HEK293T (cell line): ENCODE results near the gene GMDS.

Experiments used
- CTCF ChIA-PET: fragments of 350-600 bp; formaldehyde crosslinking; extraction: SDS; loops from one replicate; lab custom pipeline; 2021; ENCODE audit warnings: antibody characterized with exemption, inconsistent platforms; lab: Yijun Ruan, JAX
- POLR2A ChIA-PET: fragments of 350-600 bp; formaldehyde crosslinking; extraction: SDS; loops from one replicate; lab custom pipeline; 2020; ENCODE audit warnings: antibody characterized with exemption, inconsistent platforms; lab: Yijun Ruan, JAX
- DNase-seq: peaks from one replicate; pipeline ENCODE4 v3.0.0; 2012; ENCODE audit warnings: mixed read lengths; ENCODE audit errors: extremely low spot score
- ARNT ChIP-seq: fragments of 450-650 bp; IDR thresholded peaks from 2 replicates; pipeline ENCODE4 v1.6.1; 2017; ENCODE audit warnings: mild to moderate bottlenecking
- BHLHE40 ChIP-seq: fragments of 450-650 bp; IDR thresholded peaks from 2 replicates; pipeline ENCODE4 v1.6.1; 2016; ENCODE audit warnings: mild to moderate bottlenecking, moderate library complexity, borderline replicate concordance
- CTBP1 ChIP-seq: fragments of 450-650 bp; IDR thresholded peaks from 2 replicates; pipeline ENCODE4 v1.6.1; 2016; ENCODE audit warnings: borderline replicate concordance
- ELF4 ChIP-seq: fragments of 450-650 bp; IDR thresholded peaks from 2 replicates; pipeline ENCODE4 v1.6.1; 2017; ENCODE audit warnings: antibody characterized with exemption
- FOXA1 ChIP-seq: fragments of 450-650 bp; IDR thresholded peaks from 2 replicates; pipeline ENCODE4 v1.6.1; 2016; ENCODE audit warnings: mild to moderate bottlenecking
- FOXK2 ChIP-seq: fragments of 450-650 bp; IDR thresholded peaks from 2 replicates; pipeline ENCODE4 v1.6.1; 2016; ENCODE audit warnings: mild to moderate bottlenecking
- FOXM1 ChIP-seq: fragments of 450-650 bp; IDR thresholded peaks from 2 replicates; pipeline ENCODE4 v1.6.1; 2017; ENCODE audit warnings: mild to moderate bottlenecking, borderline replicate concordance
- HDGF ChIP-seq: fragments of 450-650 bp; IDR thresholded peaks from 2 replicates; pipeline ENCODE4 v1.6.1; 2017; ENCODE audit warnings: antibody characterized with exemption, borderline replicate concordance
- L3MBTL2 ChIP-seq: fragments of 450-650 bp; conservative IDR thresholded peaks from 2 replicates; pipeline ENCODE4 v1.6.1; 2016; ENCODE audit warnings: mild to moderate bottlenecking
- LEF1 ChIP-seq: fragments of 450-650 bp; IDR thresholded peaks from 2 replicates; pipeline ENCODE4 v1.6.1; 2017; ENCODE audit warnings: mild to moderate bottlenecking, borderline replicate concordance
- NFRKB ChIP-seq: fragments of 450-650 bp; IDR thresholded peaks from 2 replicates; pipeline ENCODE4 v1.6.1; 2016; ENCODE audit warnings: mild to moderate bottlenecking, moderate library complexity
- PKNOX1 ChIP-seq: fragments of 450-650 bp; IDR thresholded peaks from 2 replicates; pipeline ENCODE4 v1.6.1; 2016
- SP1 ChIP-seq: fragments of 450-650 bp; IDR thresholded peaks from 2 replicates; pipeline ENCODE4 v1.6.1; 2017
- SUZ12 ChIP-seq: fragments of 450-650 bp; IDR thresholded peaks from 2 replicates; pipeline ENCODE4 v1.6.1; 2016; ENCODE audit warnings: mild to moderate bottlenecking
- TARDBP ChIP-seq: fragments of 450-650 bp; IDR thresholded peaks from 2 replicates; pipeline ENCODE4 v1.6.1; 2016
- ZNF384 ChIP-seq: fragments of 450-650 bp; IDR thresholded peaks from 2 replicates; pipeline ENCODE4 v1.6.1; 2016

Gene GMDS

GRCh38 chr6:1620504-1621069 lies 624.8 kb downstream of the GMDS start:
- TF ChIP-seq L3MBTL2 (no peak), ELF4 (no peak), BHLHE40 (no peak), NFRKB (no peak), SUZ12 (no peak), FOXK2 (no peak), TARDBP (no peak), PKNOX1 (no peak), FOXM1 (no peak), ZNF384 (no peak), LEF1 (no peak), HDGF (no peak), FOXA1 (no peak), SP1 (no peak), CTBP1 (no peak), ARNT (no peak)
- no peak for DNase-seq
- ChIA-PET CTCF (interaction anchor here (0.7 kb wide), 1 partner anchor 26 kb away, joined by 3 read pairs; no protein-coding TSS in a partner anchor), POLR2A (interaction anchor here (0.7 to 1.0 kb wide), 4 partner anchors 9 to 47 kb away, joined by 3 to 5 read pairs (median 4); no protein-coding TSS in a partner anchor)

- TF ChIP-seq HDGF (no peak), FOXK2 (no peak), ARNT (no peak), BHLHE40 (no peak), TARDBP (no peak), ELF4 (no peak), LEF1 (no peak), SP1 (no peak), FOXM1 (no peak), SUZ12 (no peak), L3MBTL2 (no peak), ZNF384 (no peak), CTBP1 (no peak)
- POLR2A ChIA-PET = interaction anchor here (0.7 to 3.6 kb wide), 5 partner anchors 9 to 47 kb away, joined by 3 to 22 read pairs (median 4); no protein-coding TSS in a partner anchor
- CTCF ChIA-PET = no interaction called here
- no peak for DNase-seq
These were observed 625.5 kb downstream of the GMDS start for GRCh38 chr6:1619673-1620503.

- ChIA-PET POLR2A (interaction anchor here (1.3 to 5.5 kb wide), 3 partner anchors 9 to 22 kb away, joined by 3 to 35 read pairs (median 22); partner anchors contain the start of gene FOXC1), CTCF (no interaction called here)
- no peak for DNase-seq
- TF ChIP-seq TARDBP (no peak), LEF1 (no peak), ELF4 (no peak), SP1 (no peak), BHLHE40 (no peak), ZNF384 (no peak), FOXA1 (no peak), ARNT (no peak), PKNOX1 (no peak), SUZ12 (no peak), FOXK2 (no peak)
These were observed 626.2 kb downstream of the GMDS start for GRCh38 chr6:1619098-1619672.

- no peak for TF ChIP-seq FOXA1
- TF ChIP-seq PKNOX1 = no peak
- no peak for TF ChIP-seq SP1
- TF ChIP-seq NFRKB = 0 out of 2 replicates have a peak, but pooled peaks have one; percentile 28
- TF ChIP-seq L3MBTL2 = no peak
- no peak for TF ChIP-seq FOXM1
- POLR2A ChIA-PET = interaction anchor here (1.2 to 5.5 kb wide), 8 partner anchors 7 to 203 kb away, joined by 3 to 74 read pairs (median 28); partner anchors contain the start of gene FOXC1
- no peak for DNase-seq
- CTCF ChIA-PET = interaction anchor here (1.0 to 1.6 kb wide), 2 partner anchors 12 to 23 kb away, joined by 5 to 6 read pairs; no protein-coding TSS in a partner anchor
These were observed 626.9 kb downstream of the GMDS start for GRCh38 chr6:1618311-1619097.
